HG03095 (cell line): Measurements from ENCODE around the gene MPP4.

Experiments used
- ATAC-seq: cut with Tn5 transposase; IDR thresholded peaks from one replicate; pipeline ENCODE4 v1.9.1; 2021; ENCODE audit warnings: moderate library complexity; ENCODE audit not compliant: unreplicated experiment

The MPP4 gene

GRCh38 chr2:201630577-201630976, 67.9 kb downstream of the MPP4 start:
- no peak for ATAC-seq

DNA sequence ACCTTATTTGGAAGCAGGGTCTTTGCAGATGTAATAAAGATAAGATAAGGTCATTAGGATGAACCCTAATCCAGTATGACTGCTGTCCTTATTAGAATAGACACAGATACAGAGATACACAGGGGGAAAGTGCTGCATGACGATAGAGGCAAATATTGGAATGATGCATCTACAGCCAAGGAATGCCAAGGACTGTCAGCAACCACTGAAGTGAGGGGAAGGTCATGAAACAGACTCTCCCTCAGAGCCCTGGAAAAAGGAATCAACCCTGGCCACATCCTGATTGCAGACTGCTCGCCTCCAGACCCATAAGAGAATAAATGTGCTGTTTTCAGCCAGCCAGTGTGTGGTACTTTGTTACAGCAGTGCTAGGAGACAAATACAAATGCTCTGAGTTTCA, 69.9 kb downstream of the MPP4 start:
- ATAC-seq, result no peak

DNA sequence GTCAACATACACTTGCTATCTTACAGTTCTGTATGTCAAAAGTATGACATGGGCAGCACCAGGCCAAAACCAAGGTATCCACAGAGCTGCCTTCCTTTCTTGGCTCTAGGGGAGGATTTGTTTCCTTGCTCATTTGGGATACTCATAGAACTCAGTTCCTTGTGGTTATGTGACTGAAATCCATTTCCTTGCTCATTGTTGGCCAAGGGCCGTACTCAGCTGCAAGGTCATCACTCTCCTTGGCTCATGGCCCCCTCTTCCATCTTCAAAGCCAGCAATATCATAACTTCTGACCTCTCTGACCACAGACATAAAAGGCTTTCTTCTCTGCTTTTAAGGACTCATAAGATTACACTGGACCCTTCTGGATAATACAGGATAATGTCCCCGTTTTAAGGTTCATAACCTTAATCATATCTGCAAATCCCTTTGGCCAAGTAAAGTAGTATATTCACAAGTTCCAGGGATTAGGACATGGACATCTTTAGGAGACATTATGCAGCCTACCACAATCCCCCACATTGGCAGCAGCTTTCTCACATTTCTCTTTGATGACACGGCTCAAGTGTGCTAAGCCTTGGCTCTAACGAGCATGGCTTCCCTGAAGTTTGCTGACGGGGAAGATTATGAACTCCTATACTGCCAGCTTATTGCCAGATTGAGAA, 76.0 kb downstream of the MPP4 start:
- no peak for ATAC-seq

GRCh38 chr2:201621293-201621999, 77.0 kb downstream of the MPP4 start:
- no peak for ATAC-seq

- ATAC-seq, result no peak
Observed at GRCh38 chr2:201618744-201619662, 79.4 kb downstream of the MPP4 start.

- ATAC-seq, result no peak
Observed at GRCh38 chr2:201608021-201608420, 90.4 kb downstream of the MPP4 start.

DNA sequence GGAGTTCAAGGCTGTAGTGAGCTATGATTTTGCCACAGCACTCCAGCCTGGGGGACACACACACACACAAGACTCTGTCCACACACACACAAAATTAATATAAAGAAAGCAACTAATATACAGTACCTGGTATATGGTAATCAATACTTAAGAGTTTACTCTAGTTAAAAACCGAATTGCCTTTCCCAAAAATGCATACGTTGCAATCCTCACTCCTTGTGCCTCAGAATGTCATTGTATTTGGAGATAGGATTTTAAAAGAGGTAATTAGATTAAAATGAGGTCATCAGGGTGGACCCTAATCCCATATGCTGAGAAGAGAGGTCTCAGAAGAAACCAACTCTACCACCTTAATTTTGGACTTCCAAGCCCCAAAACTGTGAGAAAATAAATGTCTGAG, 90.9 kb downstream of the MPP4 start:
- ATAC-seq, result no peak

GRCh38 chr2:201600906-201601305, 97.5 kb downstream of the MPP4 start:
- ATAC-seq, result no peak

DNA sequence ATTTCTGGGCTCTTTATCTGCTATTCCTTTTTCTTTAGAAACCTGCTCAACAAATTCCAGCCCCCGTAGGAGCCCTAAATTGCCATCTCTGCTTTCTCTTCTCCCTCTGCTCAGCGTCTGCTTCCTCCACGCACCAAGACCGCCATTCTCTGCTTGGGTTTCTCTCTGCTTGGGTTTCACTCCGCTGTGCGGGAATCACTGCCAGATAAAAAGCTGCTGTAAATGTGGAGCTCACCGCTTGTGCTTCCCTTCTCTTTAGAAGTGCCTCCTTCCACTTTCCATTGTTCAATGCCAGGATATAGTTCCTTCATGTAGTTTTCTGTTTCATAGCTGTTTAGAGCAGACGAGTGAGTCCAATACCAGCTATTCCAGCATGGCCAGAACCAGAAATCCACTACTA, 101.0 kb downstream of the MPP4 start:
- ATAC-seq, result no peak
